SK-N-SH treated with all-trans-retinoic acid at 6 μM for 48 hours (cell line): Measurements from ENCODE around the gene PTPRT.

ENCODE experiments used
- ATAC-seq: fragments of 200-7000 bp; cut with Tn5 transposase; 3 replicates; pipeline ENCODE4 v1.9.1; 2020; ENCODE audit warnings: mild to moderate bottlenecking, moderate library complexity
- CSDC2 ChIP-seq: fragments of 250-450 bp; sonication (Bioruptor Pico); IDR thresholded peaks from 2 replicates; pipeline ENCODE4 v1.5.0; 2020; ENCODE audit warnings: mild to moderate bottlenecking, moderate library complexity
- GLIS3 ChIP-seq: fragments of 250-450 bp; sonication (Bioruptor Pico); IDR thresholded peaks from 2 replicates; pipeline ENCODE4 v1.5.0; 2020; ENCODE audit warnings: mild to moderate bottlenecking, moderate library complexity
- ISL1 ChIP-seq: fragments of 250-450 bp; sonication (Bioruptor Pico); IDR thresholded peaks from 2 replicates; pipeline ENCODE4 v2.1.2; 2022; ENCODE audit warnings: mild to moderate bottlenecking, moderate library complexity
- OSR1 ChIP-seq: fragments of 250-450 bp; sonication (Bioruptor Pico); IDR thresholded peaks from 2 replicates; pipeline ENCODE4 v1.8.0; 2022; ENCODE audit warnings: moderate library complexity, mild to moderate bottlenecking, inconsistent platforms
- PPARA ChIP-seq: fragments of 250-450 bp; sonication (Bioruptor Pico); IDR thresholded peaks from 2 replicates; pipeline ENCODE4 v1.5.0; 2020; ENCODE audit warnings: mild to moderate bottlenecking, borderline replicate concordance
- SNAI2 ChIP-seq: fragments of 250-450 bp; sonication (Bioruptor Pico); IDR thresholded peaks from 2 replicates; pipeline ENCODE4 v1.5.0; 2020; ENCODE audit warnings: mild to moderate bottlenecking, moderate library complexity
- TCF4 ChIP-seq: fragments of 250-450 bp; sonication (Bioruptor Pico); IDR thresholded peaks from 2 replicates; pipeline ENCODE4 v1.8.0; 2021; ENCODE audit warnings: mild to moderate bottlenecking, moderate library complexity, borderline replicate concordance
- ZFP3 ChIP-seq: fragments of 250-450 bp; sonication (Bioruptor Pico); IDR thresholded peaks from 2 replicates; pipeline ENCODE4 v1.5.0; 2020; ENCODE audit warnings: mild to moderate bottlenecking, moderate library complexity
- ZFP30 ChIP-seq: fragments of 450-650 bp; formaldehyde crosslinking; IDR thresholded peaks from 2 replicates; pipeline ENCODE4 v1.5.0; 2022; ENCODE audit warnings: mild to moderate bottlenecking, moderate library complexity
- ZNF565 ChIP-seq: fragments of 450-650 bp; formaldehyde crosslinking; conservative IDR thresholded peaks from 2 replicates; pipeline ENCODE4 v1.5.0; 2020; ENCODE audit warnings: low read depth, mild to moderate bottlenecking, moderate library complexity
- ZNF70 ChIP-seq: fragments of 450-650 bp; formaldehyde crosslinking; IDR thresholded peaks from 2 replicates; pipeline ENCODE4 v1.5.0; 2020; ENCODE audit warnings: mild to moderate bottlenecking, moderate library complexity
- ZNF8 ChIP-seq: fragments of 450-650 bp; formaldehyde crosslinking; IDR thresholded peaks from 2 replicates; pipeline ENCODE4 v1.5.0; 2020; ENCODE audit warnings: mild to moderate bottlenecking, moderate library complexity
- TF ChIP-seq, protein P1 (sequence below): fragments of 250-450 bp; sonication (Bioruptor Pico); IDR thresholded peaks from 2 replicates; pipeline ENCODE4 v1.5.1; 2021; ENCODE audit warnings: mild to moderate bottlenecking, moderate library complexity
- TF ChIP-seq, protein P2 (sequence below): fragments of 250-450 bp; sonication (Bioruptor Pico); IDR thresholded peaks from 2 replicates; pipeline ENCODE4 v1.8.0; 2021; ENCODE audit warnings: low read depth, mild to moderate bottlenecking, moderate library complexity, borderline replicate concordance
- TF ChIP-seq, protein P3 (sequence below): fragments of 250-450 bp; sonication (Bioruptor Pico); IDR thresholded peaks from 2 replicates; pipeline ENCODE4 v1.5.0; 2020; ENCODE audit warnings: mild to moderate bottlenecking, moderate library complexity
- TF ChIP-seq, protein P4 (sequence below): fragments of 250-450 bp; sonication (Bioruptor Pico); IDR thresholded peaks from 2 replicates; pipeline ENCODE4 v1.8.0; 2020; ENCODE audit warnings: mild to moderate bottlenecking, moderate library complexity, borderline replicate concordance

The PTPRT gene

DNA sequence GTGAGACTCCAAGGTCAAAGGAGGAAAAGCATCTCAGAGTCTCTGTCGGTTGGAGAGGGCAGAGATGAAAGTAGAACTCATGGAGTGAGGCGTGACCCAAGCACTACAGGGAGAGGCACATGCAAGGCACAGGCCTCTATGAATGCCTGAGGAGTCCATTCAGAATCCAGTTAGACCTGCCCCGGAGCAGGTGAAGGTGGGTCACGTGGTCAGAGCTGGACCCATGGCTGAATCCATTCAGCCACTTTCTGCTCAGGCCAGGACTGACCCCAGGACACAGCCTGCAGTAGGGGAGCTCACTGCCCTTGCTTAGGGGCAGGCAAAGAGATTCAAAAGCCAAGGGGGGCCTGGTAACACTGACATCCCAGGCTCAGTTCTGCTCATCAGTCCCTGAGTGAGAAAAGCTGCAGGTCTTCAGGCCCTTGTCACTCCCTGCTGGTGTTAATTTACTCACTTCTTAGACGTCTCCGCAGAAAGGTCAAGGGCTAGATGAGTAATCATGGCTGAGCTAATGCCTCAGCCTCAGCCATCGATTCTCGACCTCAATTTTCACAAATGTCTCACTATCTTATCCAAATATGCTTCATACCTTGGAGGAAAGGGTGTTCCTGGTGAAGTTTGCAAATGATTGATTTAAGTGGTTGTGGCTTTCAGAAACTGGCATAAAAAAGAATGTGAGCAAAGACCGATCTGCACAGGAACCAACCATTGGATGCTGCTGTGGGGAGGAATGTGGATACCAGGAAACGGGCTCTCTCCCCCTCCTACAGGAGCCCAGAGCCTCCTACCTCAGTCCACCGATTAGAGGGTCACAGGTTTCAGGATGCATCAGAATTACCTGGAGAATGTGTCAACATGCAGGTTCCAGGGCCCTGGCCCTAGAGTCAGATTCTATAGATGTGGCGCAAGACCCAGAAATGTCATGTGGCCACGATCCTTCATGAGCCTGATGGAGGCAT lies 584.4 kb downstream of the PTPRT start:
- no peak for ATAC-seq
- TF ChIP-seq ZNF8 (CRISPR knock-in tag) (no peak), ZNF565 (CRISPR knock-in tag) (no peak), OSR1 (CRISPR knock-in tag) (no peak), ISL1 (CRISPR knock-in tag) (no peak), GLIS3 (no peak), PPARA (CRISPR knock-in tag) (no peak), TCF4 (CRISPR knock-in tag) (no peak), ZFP3 (CRISPR knock-in tag) (no peak)
- TF ChIP-seq, protein P1, sequence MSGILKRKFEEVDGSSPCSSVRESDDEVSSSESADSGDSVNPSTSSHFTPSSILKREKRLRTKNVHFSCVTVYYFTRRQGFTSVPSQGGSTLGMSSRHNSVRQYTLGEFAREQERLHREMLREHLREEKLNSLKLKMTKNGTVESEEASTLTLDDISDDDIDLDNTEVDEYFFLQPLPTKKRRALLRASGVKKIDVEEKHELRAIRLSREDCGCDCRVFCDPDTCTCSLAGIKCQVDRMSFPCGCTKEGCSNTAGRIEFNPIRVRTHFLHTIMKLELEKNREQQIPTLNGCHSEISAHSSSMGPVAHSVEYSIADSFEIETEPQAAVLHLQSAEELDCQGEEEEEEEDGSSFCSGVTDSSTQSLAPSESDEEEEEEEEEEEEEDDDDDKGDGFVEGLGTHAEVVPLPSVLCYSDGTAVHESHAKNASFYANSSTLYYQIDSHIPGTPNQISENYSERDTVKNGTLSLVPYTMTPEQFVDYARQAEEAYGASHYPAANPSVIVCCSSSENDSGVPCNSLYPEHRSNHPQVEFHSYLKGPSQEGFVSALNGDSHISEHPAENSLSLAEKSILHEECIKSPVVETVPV = no peak
- TF ChIP-seq, protein P2, sequence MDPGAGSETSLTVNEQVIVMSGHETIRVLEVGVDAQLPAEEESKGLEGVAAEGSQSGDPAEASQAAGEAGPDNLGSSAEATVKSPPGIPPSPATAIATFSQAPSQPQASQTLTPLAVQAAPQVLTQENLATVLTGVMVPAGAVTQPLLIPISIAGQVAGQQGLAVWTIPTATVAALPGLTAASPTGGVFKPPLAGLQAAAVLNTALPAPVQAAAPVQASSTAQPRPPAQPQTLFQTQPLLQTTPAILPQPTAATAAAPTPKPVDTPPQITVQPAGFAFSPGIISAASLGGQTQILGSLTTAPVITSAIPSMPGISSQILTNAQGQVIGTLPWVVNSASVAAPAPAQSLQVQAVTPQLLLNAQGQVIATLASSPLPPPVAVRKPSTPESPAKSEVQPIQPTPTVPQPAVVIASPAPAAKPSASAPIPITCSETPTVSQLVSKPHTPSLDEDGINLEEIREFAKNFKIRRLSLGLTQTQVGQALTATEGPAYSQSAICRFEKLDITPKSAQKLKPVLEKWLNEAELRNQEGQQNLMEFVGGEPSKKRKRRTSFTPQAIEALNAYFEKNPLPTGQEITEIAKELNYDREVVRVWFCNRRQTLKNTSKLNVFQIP (CRISPR knock-in tag) = no peak
- TF ChIP-seq, protein P3, sequence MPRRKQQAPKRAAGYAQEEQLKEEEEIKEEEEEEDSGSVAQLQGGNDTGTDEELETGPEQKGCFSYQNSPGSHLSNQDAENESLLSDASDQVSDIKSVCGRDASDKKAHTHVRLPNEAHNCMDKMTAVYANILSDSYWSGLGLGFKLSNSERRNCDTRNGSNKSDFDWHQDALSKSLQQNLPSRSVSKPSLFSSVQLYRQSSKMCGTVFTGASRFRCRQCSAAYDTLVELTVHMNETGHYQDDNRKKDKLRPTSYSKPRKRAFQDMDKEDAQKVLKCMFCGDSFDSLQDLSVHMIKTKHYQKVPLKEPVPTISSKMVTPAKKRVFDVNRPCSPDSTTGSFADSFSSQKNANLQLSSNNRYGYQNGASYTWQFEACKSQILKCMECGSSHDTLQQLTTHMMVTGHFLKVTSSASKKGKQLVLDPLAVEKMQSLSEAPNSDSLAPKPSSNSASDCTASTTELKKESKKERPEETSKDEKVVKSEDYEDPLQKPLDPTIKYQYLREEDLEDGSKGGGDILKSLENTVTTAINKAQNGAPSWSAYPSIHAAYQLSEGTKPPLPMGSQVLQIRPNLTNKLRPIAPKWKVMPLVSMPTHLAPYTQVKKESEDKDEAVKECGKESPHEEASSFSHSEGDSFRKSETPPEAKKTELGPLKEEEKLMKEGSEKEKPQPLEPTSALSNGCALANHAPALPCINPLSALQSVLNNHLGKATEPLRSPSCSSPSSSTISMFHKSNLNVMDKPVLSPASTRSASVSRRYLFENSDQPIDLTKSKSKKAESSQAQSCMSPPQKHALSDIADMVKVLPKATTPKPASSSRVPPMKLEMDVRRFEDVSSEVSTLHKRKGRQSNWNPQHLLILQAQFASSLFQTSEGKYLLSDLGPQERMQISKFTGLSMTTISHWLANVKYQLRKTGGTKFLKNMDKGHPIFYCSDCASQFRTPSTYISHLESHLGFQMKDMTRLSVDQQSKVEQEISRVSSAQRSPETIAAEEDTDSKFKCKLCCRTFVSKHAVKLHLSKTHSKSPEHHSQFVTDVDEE = no peak
- TF ChIP-seq, protein P4, sequence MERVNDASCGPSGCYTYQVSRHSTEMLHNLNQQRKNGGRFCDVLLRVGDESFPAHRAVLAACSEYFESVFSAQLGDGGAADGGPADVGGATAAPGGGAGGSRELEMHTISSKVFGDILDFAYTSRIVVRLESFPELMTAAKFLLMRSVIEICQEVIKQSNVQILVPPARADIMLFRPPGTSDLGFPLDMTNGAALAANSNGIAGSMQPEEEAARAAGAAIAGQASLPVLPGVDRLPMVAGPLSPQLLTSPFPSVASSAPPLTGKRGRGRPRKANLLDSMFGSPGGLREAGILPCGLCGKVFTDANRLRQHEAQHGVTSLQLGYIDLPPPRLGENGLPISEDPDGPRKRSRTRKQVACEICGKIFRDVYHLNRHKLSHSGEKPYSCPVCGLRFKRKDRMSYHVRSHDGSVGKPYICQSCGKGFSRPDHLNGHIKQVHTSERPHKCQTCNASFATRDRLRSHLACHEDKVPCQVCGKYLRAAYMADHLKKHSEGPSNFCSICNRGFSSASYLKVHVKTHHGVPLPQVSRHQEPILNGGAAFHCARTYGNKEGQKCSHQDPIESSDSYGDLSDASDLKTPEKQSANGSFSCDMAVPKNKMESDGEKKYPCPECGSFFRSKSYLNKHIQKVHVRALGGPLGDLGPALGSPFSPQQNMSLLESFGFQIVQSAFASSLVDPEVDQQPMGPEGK = no peak

DNA sequence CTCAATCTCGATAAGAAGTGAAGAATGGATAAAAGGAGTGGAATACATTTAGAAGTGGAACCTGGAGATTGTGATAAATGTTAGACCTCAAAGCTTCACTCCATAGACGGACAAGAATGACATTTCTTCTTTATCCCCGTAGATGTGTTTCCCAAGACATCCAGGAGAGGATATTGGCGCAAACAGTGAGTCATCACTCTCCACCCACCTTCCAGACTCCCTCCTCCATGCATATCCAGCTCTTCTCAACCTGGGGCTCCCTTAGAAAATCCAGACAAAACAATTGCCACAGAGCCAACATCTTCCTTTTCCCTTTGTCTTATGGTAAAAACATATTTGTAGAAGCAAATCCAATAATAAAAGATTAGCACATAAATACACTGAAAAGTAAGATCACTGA lies 586.1 kb downstream of the PTPRT start:
- no peak for ATAC-seq
- no peak for TF ChIP-seq ZFP30 (CRISPR knock-in tag)
- TF ChIP-seq, protein P4 = no peak
- no peak for TF ChIP-seq SNAI2 (CRISPR knock-in tag)
- TF ChIP-seq, protein P1 = no peak
- TF ChIP-seq, protein P2 (CRISPR knock-in tag) = no peak
- no peak for TF ChIP-seq ZNF70 (CRISPR knock-in tag)
- no peak for TF ChIP-seq CSDC2 (CRISPR knock-in tag)
- no peak for TF ChIP-seq ZNF565 (CRISPR knock-in tag)
- TF ChIP-seq OSR1 (CRISPR knock-in tag) = no peak
- TF ChIP-seq, protein P3 = no peak
- TF ChIP-seq ZNF8 (CRISPR knock-in tag) = no peak
- TF ChIP-seq, all 23 proteins: peak for 0
